HL-60 (cell line): ENCODE data around the gene VWC2.

ENCODE experiments used
- DNase-seq, 2 experiments: peaks; one replicate each; pipeline ENCODE4 v3.0.0-alpha.2; 2010 to 2020; ENCODE audit warnings: low read depth in 1 of 2, low spot score in 1 of 2
- H3K27ac ChIP-seq: fragments of 250-450 bp; sonication (Bioruptor Pico); replicated peaks from 2 replicates; pipeline ENCODE4 v1.5.1; 2020; ENCODE audit warnings: mild to moderate bottlenecking, moderate library complexity
- H3K27me3 ChIP-seq: fragments of 250-450 bp; sonication (Bioruptor Pico); 2 replicates; pipeline ENCODE4 v1.5.1; 2021; ENCODE audit warnings: mild to moderate bottlenecking, moderate library complexity; ENCODE audit not compliant: insufficient read depth, poor library complexity, severe bottlenecking
- H3K4me3 ChIP-seq: replicated peaks from 2 replicates; pipeline ENCODE4 v1.5.1; 2011; ENCODE audit warnings: mild to moderate bottlenecking, control low read depth, low read length; ENCODE audit not compliant: insufficient read depth
- CTCF ChIP-seq: IDR thresholded peaks from one replicate; pipeline ENCODE4 v1.5.1; 2011; ENCODE audit warnings: low read length, control low read depth, inconsistent platforms; ENCODE audit not compliant: insufficient read depth
- GABPA ChIP-seq: IDR thresholded peaks from 2 replicates; pipeline ENCODE4 v1.6.1; 2012; ENCODE audit warnings: low read depth
- POLR2AphosphoS5 ChIP-seq: IDR thresholded peaks from 2 replicates; pipeline ENCODE4 v1.6.1; 2012; ENCODE audit warnings: low read depth
- REST ChIP-seq: IDR thresholded peaks from 2 replicates; pipeline ENCODE4 v1.6.1; 2012; ENCODE audit warnings: low read depth; ENCODE audit not compliant: insufficient replicate concordance
- SPI1 ChIP-seq: IDR thresholded peaks from 2 replicates; pipeline ENCODE4 v1.6.1; 2012; ENCODE audit warnings: low read depth, mild to moderate bottlenecking, borderline replicate concordance

The VWC2 gene

GRCh38 chr7:49931627-49932026 is 158.2 kb downstream of the VWC2 start:
- TF ChIP-seq CTCF = no peak
- TF ChIP-seq SPI1 = no peak
- no peak for TF ChIP-seq REST
- no peak for TF ChIP-seq GABPA
- TF ChIP-seq POLR2AphosphoS5 = no peak
- Histone ChIP-seq H3K27ac (no peak overlapping the region), H3K4me3 (no peak overlapping the region), H3K27me3 (no peaks in the 10 kb centered on the region)
- no peak for DNase-seq

GRCh38 chr7:49937608-49938007 is 164.2 kb downstream of the VWC2 start:
- Histone ChIP-seq H3K4me3 (no peak overlapping the region), H3K27ac (no peak overlapping the region), H3K27me3 (no peaks in the 10 kb centered on the region)
- no peak for TF ChIP-seq SPI1
- TF ChIP-seq REST = no peak
- no peak for TF ChIP-seq GABPA
- TF ChIP-seq CTCF = no peak
- TF ChIP-seq POLR2AphosphoS5 = no peak
- DNase-seq = no peak
